Mucosa of rectum (tissue), 2 donors: ENCODE results near the gene SETD7.
"Not testable (repeated sequence)": the region's sequence is repeated elsewhere in the genome, so short reads cannot be mapped to it uniquely, and the experiment has no call there.

Source experiments
- H3K27ac ChIP-seq, 2 donors: one replicate each; pipeline ENCODE4 v1.7.0; 2013; ENCODE audit warnings: inconsistent platforms in 2 of 2, low read depth in 2 of 2, low read length in 2 of 2
- H3K27me3 ChIP-seq, 2 donors: one replicate each; pipeline ENCODE4 v1.7.0; 2013; ENCODE audit warnings: low read length in 2 of 2; ENCODE audit not compliant: control insufficient read depth in 2 of 2, insufficient read depth in 2 of 2
- H3K36me3 ChIP-seq, 2 donors: one replicate each; pipeline ENCODE4 v1.7.0; 2013; ENCODE audit warnings: low read length in 2 of 2; ENCODE audit not compliant: control insufficient read depth in 2 of 2, insufficient read depth in 2 of 2
- H3K4me1 ChIP-seq, 2 donors: one replicate each; pipeline ENCODE4 v1.7.0; 2013; ENCODE audit warnings: low read length in 2 of 2, mild to moderate bottlenecking in 1 of 2; ENCODE audit not compliant: control insufficient read depth in 2 of 2, insufficient read depth in 2 of 2
- H3K4me3 ChIP-seq, 2 donors: one replicate each; pipeline ENCODE4 v1.7.0; 2013; ENCODE audit warnings: low read length in 2 of 2
- H3K9ac ChIP-seq, 2 donors: one replicate each; pipeline ENCODE4 v1.7.0; 2013; ENCODE audit warnings: low read length in 2 of 2, low read depth in 1 of 2, mild to moderate bottlenecking in 1 of 2
- H3K9me3 ChIP-seq, 2 donors: one replicate each; pipeline ENCODE4 v1.7.0; 2013; ENCODE audit warnings: low read length in 2 of 2; ENCODE audit not compliant: control insufficient read depth in 2 of 2
- donor health status: healthy.
- donor health status: Normal muscosa, but diverticular disease.

The SETD7 gene

DNA sequence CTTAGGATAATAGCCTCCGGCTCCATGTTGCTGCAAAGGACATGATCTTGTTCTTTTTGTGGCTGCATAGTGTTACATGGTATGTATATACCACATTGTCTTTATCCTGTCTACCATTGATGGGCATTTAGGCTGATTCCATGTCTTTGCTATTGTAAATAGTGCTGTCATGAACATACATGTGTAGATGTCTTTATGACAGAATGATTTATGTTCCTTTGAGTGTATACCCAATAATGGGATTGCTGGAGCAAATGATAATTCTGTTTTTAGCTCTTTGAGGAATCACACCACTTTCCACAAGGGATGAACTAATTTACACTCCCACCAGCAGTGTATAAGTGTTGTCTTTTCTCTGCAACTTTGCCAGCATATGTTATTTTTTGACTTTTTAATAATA, 97.5 kb downstream of the SETD7 start:
- Histone ChIP-seq H3K36me3 (no peaks in the 10 kb centered on the region), H3K27me3 (no peaks in the 10 kb centered on the region), H3K4me3 (no peak overlapping the region), H3K27ac (no peak overlapping the region), H3K9me3 (no peaks in the 10 kb centered on the region), H3K4me1 (peaks cover 13 to 20% of the 10 kb centered on the region in 2 donors), H3K9ac (no peak overlapping the region)

DNA sequence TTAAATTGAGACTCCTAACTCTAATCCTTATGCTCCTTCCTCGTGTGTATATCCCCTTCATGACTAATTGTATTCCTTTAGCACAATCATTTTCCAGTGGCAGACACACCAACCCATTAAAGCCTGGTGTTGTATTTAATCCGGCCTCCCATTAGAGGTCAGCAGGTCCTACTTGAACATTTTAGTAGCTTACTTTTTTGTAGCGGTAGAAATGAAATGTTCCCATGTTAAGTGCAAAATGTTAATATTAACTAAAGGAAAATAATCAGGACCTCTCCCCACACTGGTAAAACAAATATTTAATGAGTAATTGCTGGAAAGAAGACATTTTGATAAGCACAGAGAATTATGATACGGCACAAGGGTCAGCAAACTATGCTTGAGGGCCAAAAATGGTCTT, 98.7 kb downstream of the SETD7 start:
- H3K4me1 ChIP-seq, result peaks cover 24 to 25% of the 10 kb centered on the region in 2 donors
- no peak overlapping the region for H3K4me3 ChIP-seq
- H3K9ac ChIP-seq, result no peak overlapping the region
- no peaks in the 10 kb centered on the region for H3K9me3 ChIP-seq
- no peaks in the 10 kb centered on the region for H3K27me3 ChIP-seq
- no peak overlapping the region for H3K27ac ChIP-seq
- no peaks in the 10 kb centered on the region for H3K36me3 ChIP-seq

DNA sequence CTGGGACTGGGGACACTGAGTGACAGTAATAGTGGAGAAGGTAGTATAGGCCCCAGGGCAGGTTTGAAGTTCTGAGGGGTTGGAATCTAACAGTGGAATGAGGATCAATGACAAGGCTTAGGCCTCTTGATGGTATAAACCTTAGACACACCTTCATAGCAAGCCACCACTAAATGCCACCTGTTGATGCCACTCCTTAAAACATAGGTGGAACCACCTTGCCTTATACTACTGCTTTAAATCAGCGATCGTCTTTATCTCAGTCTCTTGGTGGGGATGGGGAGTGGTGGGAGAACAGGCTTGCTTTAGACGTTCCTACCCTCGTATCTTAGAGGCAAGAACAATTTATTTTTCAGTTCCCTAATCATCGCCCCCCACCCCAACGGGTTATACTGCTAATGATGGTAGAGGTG, 100.9 kb downstream of the SETD7 start:
- Histone ChIP-seq H3K4me1 (peaks cover 26 to 31% of the 10 kb centered on the region in 2 donors), H3K27me3 (no peaks in the 10 kb centered on the region), H3K4me3 (peak overlapping the region; percentile 89 to 95), H3K9me3 (no peaks in the 10 kb centered on the region), H3K27ac (peak overlapping the region; percentile 100), H3K9ac (peak overlapping the region; percentile 99), H3K36me3 (no peaks in the 10 kb centered on the region)

DNA sequence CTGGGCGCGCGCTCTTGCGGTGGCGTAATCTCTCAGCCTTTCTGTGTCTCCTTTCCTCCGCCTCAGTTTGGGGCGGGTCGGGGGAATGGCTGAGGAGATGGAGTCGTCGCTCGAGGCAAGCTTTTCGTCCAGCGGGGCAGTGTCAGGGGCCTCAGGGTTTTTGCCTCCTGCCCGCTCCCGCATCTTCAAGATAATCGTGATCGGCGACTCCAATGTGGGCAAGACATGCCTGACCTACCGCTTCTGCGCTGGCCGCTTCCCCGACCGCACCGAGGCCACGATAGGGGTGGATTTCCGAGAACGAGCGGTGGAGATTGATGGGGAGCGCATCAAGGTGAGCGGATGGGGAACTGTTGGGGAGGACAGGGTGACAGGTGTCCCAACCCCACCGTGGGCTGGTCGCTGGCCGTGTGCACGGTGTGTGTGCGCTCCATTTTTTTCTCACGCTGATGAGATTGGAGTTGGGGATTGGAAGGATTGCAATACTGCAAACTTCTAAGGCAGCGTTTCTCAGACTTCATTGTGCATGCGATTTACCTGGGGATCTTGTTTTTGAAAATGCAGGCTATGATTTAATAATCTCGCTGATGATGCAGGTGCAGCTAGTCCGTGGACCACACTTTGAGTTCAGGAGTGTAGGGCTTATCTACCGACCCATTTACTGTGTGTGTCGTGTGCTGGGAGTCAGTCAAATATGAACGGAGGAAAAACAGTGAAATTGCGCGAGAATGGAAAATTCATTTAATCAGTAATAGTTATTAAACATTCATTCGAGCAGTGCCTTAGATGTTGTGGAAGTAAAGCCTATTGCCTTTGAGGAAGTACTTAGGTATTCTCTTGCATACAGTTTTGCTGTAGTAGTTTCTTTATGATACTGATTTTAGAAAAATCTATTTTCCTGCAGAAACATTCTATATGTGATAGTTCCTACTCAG, 101.6 kb downstream of the SETD7 start, which contains the start of gene RAB33B:
TSS of gene RAB33B (plus strand) at position 11 of the 935 bp plus-strand sequence. CDS start at position 86, 75 bp downstream.
- H3K36me3 ChIP-seq, result no peaks in the 10 kb centered on the region
- peak within 1 kb of the TSS; percentile 99 for H3K9ac ChIP-seq
- no peaks in the 10 kb centered on the region for H3K27me3 ChIP-seq
- peak within 1 kb of the TSS; percentile 89 to 95 for H3K4me3 ChIP-seq
- peaks cover 26 to 31% of the 10 kb centered on the region in 2 donors for H3K4me1 ChIP-seq
- H3K9me3 ChIP-seq, result no peaks in the 10 kb centered on the region
- H3K27ac ChIP-seq, result peak within 1 kb of the TSS; percentile 100

- no peaks in the 10 kb centered on the region for H3K27me3 ChIP-seq
- H3K4me1 ChIP-seq, result peaks cover 26 to 31% of the 10 kb centered on the region in 2 donors
- H3K36me3 ChIP-seq, result no peaks in the 10 kb centered on the region
- H3K9me3 ChIP-seq, result no peaks in the 10 kb centered on the region
- H3K9ac ChIP-seq, result peak overlapping the region; percentile 99
- H3K4me3 ChIP-seq, result peak overlapping the region; percentile 89 to 95
- H3K27ac ChIP-seq, result peak overlapping the region; percentile 100
These were observed 102.5 kb downstream of the SETD7 start for GRCh38 chr4:139453371-139454110.

GRCh38 chr4:139453041-139453370, 103.0 kb downstream of the SETD7 start:
- Histone ChIP-seq H3K4me1 (peaks cover 26 to 31% of the 10 kb centered on the region in 2 donors), H3K36me3 (no peaks in the 10 kb centered on the region), H3K9me3 (no peaks in the 10 kb centered on the region)

DNA sequence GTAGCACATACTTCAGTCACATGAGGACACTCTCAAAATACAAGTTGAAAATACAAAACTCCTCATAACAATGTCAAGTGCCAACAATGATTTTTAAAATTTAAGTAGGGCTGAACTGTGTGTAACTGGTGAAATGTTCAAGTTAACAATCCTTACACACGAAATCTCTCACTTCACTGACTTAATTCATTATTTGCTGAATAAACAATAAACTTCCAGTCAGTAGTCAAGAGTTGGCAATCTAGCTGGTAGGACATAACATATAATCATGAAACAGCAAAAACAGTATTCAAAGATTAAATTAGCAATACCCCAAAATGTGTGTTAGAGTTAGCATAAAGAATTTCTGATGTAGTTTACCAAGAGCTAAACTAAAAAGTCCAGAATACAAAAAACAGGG, 104.0 kb downstream of the SETD7 start:
- Histone ChIP-seq H3K9me3 (no peaks in the 10 kb centered on the region), H3K27ac (peak overlapping the region in 1 of 2 donors; percentile 100), H3K9ac (no peak overlapping the region), H3K36me3 (no peaks in the 10 kb centered on the region), H3K27me3 (no peaks in the 10 kb centered on the region), H3K4me3 (peak overlapping the region in 1 of 2 donors; percentile 89), H3K4me1 (peaks cover 26 to 31% of the 10 kb centered on the region in 2 donors)

More at GRCh38 chr4:139453041-139453370, 103.0 kb downstream of the SETD7 start:
- peak overlapping the region; percentile 100 for H3K27ac ChIP-seq
- peak overlapping the region; percentile 89 to 95 for H3K4me3 ChIP-seq
- H3K9ac ChIP-seq, result peak overlapping the region; percentile 99
- no peaks in the 10 kb centered on the region for H3K27me3 ChIP-seq

DNA sequence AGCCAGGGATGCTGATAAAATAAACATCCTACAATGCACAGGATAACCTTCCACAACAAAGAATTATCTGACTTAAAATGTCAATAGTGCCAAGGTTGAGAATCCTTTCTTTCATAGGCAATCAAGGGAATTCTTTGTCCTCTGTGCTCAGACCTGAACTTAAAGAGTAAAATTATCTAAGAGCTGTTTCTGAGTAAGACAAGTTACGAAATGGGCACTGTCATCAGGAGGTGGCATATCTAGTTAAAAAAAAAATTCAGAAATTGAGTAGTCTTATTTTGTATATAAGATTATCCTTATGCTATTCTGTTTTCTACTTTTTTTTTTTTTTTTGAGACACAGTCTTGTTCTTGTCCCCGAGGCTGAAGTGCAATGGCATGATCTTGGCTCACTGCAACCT, 105.4 kb downstream of the SETD7 start:
- Histone ChIP-seq H3K4me1 (peaks cover 21% of the 10 kb centered on the region in 2 donors), H3K27ac (no peak overlapping the region), H3K27me3 (no peaks in the 10 kb centered on the region), H3K36me3 (no peaks in the 10 kb centered on the region), H3K4me3 (no peak overlapping the region), H3K9ac (no peak overlapping the region), H3K9me3 (no peaks in the 10 kb centered on the region)

DNA sequence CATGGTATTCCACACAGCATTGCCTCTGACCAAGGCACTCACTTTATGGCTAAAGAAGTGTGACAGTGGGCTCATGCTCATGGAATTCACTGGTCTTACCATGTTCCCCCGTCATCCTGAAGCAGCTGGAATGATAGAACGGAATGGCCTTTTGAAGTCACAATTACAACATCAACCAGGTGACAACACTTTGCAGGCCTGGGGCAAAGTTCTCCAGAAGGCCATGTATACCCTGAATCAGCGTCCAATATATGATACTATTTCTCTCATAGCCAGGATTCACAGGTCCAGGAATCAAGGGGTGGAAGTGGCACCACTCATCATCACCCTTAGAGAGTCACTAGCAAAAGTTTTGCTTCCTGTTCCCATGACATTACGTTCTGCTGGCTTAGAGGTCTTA, 108.9 kb downstream of the SETD7 start:
- H3K27ac ChIP-seq, H3K36me3 ChIP-seq, H3K27me3 ChIP-seq, H3K9ac ChIP-seq, H3K4me3 ChIP-seq, H3K4me1 ChIP-seq, H3K9me3 ChIP-seq: not testable (repeated sequence)
